ENCODE results near the gene NRXN3. TPM values are rescaled to one million over a fixed set of nuclear protein-coding genes. Genes with fewer than 3 reads are reported as not detected.

The NRXN3 gene
- total RNA-seq, 1 donor from 2014 or later, result 5.9 TPM

DNA sequence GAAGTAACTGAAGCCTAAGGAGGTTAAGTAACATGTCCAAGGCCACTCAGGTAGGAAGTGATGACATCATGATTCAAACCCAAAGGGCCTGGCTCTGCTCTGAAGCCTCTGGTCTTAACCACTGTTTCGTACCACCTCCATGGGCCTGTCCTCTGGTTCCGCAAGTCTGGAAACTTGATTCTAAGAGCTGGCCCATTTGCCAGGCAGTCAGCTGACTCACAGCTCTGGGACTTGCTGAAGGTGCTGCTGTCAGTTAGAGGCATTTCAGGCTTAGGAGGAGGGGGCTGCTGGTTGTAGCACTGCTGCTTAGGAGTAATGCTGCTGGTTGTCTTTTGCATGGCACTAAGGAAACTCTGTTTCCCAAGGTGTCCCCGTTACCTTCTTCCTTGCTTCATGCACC is 7.9 kb downstream of the NRXN3 start:
- no peaks in the 10 kb centered on the region for H3K4me1 ChIP-seq
- no peaks in the 10 kb centered on the region for H3F3A ChIP-seq (ENCODE audit: low read depth)
- no peak overlapping the region for H3K27ac ChIP-seq
- no peaks in the 10 kb centered on the region for H3K9me3 ChIP-seq (ENCODE audit: low read depth)
- no peak overlapping the region for H3K4me3 ChIP-seq
- Mint-ChIP-seq H3K4me1 (no peaks in the 10 kb centered on the region), H3K9me3 (no peaks in the 10 kb centered on the region), H3K27ac (no peak overlapping the region), H3K27me3 (ENCODE audit: insufficient read depth, low read depth) (peaks cover 4% of the 10 kb centered on the region), H3K4me3 (no peak overlapping the region), H3K36me3 (no peaks in the 10 kb centered on the region)
- no peak overlapping the region for H2AFZ ChIP-seq (replicated peaks)
- no peaks in the 10 kb centered on the region for H3K79me2 ChIP-seq (ENCODE audit: low read depth)
- H3K36me3 ChIP-seq, result no peaks in the 10 kb centered on the region
- H3K27me3 ChIP-seq, result no peaks in the 10 kb centered on the region
- TF ChIP-seq, protein P1, sequence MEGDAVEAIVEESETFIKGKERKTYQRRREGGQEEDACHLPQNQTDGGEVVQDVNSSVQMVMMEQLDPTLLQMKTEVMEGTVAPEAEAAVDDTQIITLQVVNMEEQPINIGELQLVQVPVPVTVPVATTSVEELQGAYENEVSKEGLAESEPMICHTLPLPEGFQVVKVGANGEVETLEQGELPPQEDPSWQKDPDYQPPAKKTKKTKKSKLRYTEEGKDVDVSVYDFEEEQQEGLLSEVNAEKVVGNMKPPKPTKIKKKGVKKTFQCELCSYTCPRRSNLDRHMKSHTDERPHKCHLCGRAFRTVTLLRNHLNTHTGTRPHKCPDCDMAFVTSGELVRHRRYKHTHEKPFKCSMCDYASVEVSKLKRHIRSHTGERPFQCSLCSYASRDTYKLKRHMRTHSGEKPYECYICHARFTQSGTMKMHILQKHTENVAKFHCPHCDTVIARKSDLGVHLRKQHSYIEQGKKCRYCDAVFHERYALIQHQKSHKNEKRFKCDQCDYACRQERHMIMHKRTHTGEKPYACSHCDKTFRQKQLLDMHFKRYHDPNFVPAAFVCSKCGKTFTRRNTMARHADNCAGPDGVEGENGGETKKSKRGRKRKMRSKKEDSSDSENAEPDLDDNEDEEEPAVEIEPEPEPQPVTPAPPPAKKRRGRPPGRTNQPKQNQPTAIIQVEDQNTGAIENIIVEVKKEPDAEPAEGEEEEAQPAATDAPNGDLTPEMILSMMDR (IDR thresholded peaks at IDR 0.05), result no peak
- no peak for TF ChIP-seq EZH2phosphoT487 (IDR thresholded peaks at IDR 0.05)
- no peak for TF ChIP-seq EZH2 (IDR thresholded peaks at IDR 0.05)
- no peak overlapping the region for H3K4me2 ChIP-seq
- no peak for DNase-seq (ENCODE audit: low spot score)
- H4K20me1 ChIP-seq (ENCODE audit: low read depth), result no peaks in the 10 kb centered on the region
- H3K9ac ChIP-seq, result no peak overlapping the region

DNA sequence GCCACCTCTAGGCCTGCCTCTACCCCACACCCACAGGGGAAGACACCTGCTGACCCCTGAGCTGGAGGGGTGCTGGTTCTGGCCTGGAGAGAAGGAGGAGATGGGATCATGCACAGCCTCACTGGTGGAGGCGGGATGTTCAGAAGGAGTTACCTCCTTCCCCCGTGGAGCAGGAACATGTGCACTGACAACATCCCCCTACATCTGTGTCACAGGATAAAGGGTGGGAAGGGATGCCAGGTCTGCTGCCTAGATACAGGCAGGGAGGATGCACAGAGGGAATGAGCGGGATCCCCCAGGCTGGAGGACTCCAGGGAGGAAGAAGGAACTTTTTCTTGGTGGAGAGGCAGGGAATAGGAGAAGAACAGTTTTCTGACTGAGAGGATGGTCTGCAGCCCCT is 8.8 kb downstream of the NRXN3 start:
- H3K4me3 Mint-ChIP-seq, result peak overlapping the region; percentile 7
- TF ChIP-seq EZH2 (IDR thresholded peaks at IDR 0.05), result no peak
- TF ChIP-seq, protein P1 (IDR thresholded peaks at IDR 0.05), result no peak
- TF ChIP-seq EZH2phosphoT487 (IDR thresholded peaks at IDR 0.05), result no peak
- Histone ChIP-seq H3K27ac (no peak overlapping the region), H3K4me1 (no peaks in the 10 kb centered on the region), H3K79me2 (ENCODE audit: low read depth) (no peaks in the 10 kb centered on the region), H4K20me1 (ENCODE audit: low read depth) (no peaks in the 10 kb centered on the region), H3K9ac (no peak overlapping the region), H3K36me3 (no peaks in the 10 kb centered on the region), H3K9me3 (ENCODE audit: low read depth) (no peaks in the 10 kb centered on the region), H3K4me2 (no peak overlapping the region), H3K27me3 (no peaks in the 10 kb centered on the region), H3K4me3 (no peak overlapping the region), H3F3A (ENCODE audit: low read depth) (no peaks in the 10 kb centered on the region), H2AFZ (replicated peaks) (no peak overlapping the region)
- DNase-seq (ENCODE audit: low spot score), result no peak
- H3K4me1 Mint-ChIP-seq, result no peaks in the 10 kb centered on the region
- no peaks in the 10 kb centered on the region for H3K36me3 Mint-ChIP-seq
- H3K9me3 Mint-ChIP-seq, result no peaks in the 10 kb centered on the region
- H3K27ac Mint-ChIP-seq, result no peak overlapping the region
- peaks cover 7% of the 10 kb centered on the region for H3K27me3 Mint-ChIP-seq (ENCODE audit: insufficient read depth, low read depth)

DNA sequence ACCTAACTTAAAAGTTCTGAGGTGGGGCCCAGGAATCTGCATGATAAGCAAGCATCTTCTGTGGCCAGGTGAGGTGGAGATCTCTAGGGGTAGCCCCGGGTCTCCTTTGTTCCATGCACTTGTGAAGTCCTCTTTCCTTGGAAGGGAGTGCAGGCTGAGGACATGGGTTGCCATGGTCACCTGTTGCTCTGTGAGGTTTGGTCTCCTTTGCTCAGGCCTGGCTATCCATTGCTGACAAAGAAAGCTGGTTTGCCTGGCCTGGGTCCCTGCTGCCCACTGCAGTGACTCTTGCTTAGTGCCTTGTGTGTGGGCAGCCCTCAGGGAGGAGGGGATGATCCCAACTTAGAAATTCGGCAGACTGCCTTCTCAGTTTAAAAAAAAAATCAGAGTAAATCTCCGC is 11.1 kb downstream of the NRXN3 start:
- TF ChIP-seq EZH2 (IDR thresholded peaks at IDR 0.05), result no peak
- no peak for TF ChIP-seq EZH2phosphoT487 (IDR thresholded peaks at IDR 0.05)
- TF ChIP-seq, protein P1 (IDR thresholded peaks at IDR 0.05), result no peak
- H3K4me1 ChIP-seq, result no peaks in the 10 kb centered on the region
- no peak overlapping the region for H3K9ac ChIP-seq
- no peaks in the 10 kb centered on the region for H3K36me3 ChIP-seq
- H3K9me3 Mint-ChIP-seq, result no peaks in the 10 kb centered on the region
- H3F3A ChIP-seq (ENCODE audit: low read depth), result no peaks in the 10 kb centered on the region
- H3K27ac ChIP-seq, result no peak overlapping the region
- no peak overlapping the region for H2AFZ ChIP-seq (replicated peaks)
- no peaks in the 10 kb centered on the region for H3K4me1 Mint-ChIP-seq
- no peak overlapping the region for H3K27ac Mint-ChIP-seq
- H4K20me1 ChIP-seq (ENCODE audit: low read depth), result no peaks in the 10 kb centered on the region
- peaks cover 14% of the 10 kb centered on the region for H3K27me3 Mint-ChIP-seq (ENCODE audit: insufficient read depth, low read depth)
- H3K4me3 Mint-ChIP-seq, result no peak overlapping the region
- no peaks in the 10 kb centered on the region for H3K79me2 ChIP-seq (ENCODE audit: low read depth)
- no peaks in the 10 kb centered on the region for H3K36me3 Mint-ChIP-seq
- H3K27me3 ChIP-seq, result no peaks in the 10 kb centered on the region
- DNase-seq (ENCODE audit: low spot score), result peak; percentile 7
- no peak overlapping the region for H3K4me2 ChIP-seq
- no peak overlapping the region for H3K4me3 ChIP-seq
- H3K9me3 ChIP-seq (ENCODE audit: low read depth), result no peaks in the 10 kb centered on the region
